Neural progenitor cell (in vitro differentiated cells): ENCODE measurements around the gene LRRC59. TPM values are rescaled to one million over a fixed set of nuclear protein-coding genes. Genes with fewer than 3 reads are reported as not detected.

Experiments used
- DNase-seq: peaks from one replicate; pipeline ENCODE4 v3.0.0-alpha.2; 2016; ENCODE audit warnings: low spot score
- H2AFZ ChIP-seq: fragments of 200-600 bp; sonication (generic); replicated peaks from 2 replicates; pipeline ENCODE4 v1.6.1; 2016; ENCODE audit warnings: antibody characterized with exemption
- H3F3A ChIP-seq: fragments of 200-600 bp; sonication (generic); 2 replicates; pipeline ENCODE4 v1.6.1; 2016; ENCODE audit warnings: antibody characterized with exemption, low read depth
- H3K27ac ChIP-seq: fragments of 200-600 bp; sonication (generic); 2 replicates; pipeline ENCODE4 v1.5.1; 2016; ENCODE audit warnings: mild to moderate bottlenecking
- H3K27me3 ChIP-seq: fragments of 200-600 bp; sonication (generic); 2 replicates; pipeline ENCODE4 v1.6.1; 2016; ENCODE audit warnings: mild to moderate bottlenecking, moderate library complexity
- H3K36me3 ChIP-seq: fragments of 200-600 bp; sonication (generic); 2 replicates; pipeline ENCODE4 v1.5.1; 2016
- H3K4me1 ChIP-seq: fragments of 200-600 bp; sonication (generic); 2 replicates; pipeline ENCODE4 v1.6.1; 2016; ENCODE audit warnings: mixed run types
- H3K4me2 ChIP-seq: fragments of 200-600 bp; sonication (generic); 2 replicates; pipeline ENCODE4 v1.6.1; 2016
- H3K4me3 ChIP-seq: fragments of 200-600 bp; sonication (generic); 2 replicates; pipeline ENCODE4 v1.5.1; 2016
- H3K79me2 ChIP-seq: fragments of 200-600 bp; sonication (generic); 2 replicates; pipeline ENCODE4 v1.6.1; 2016; ENCODE audit warnings: low read depth
- H3K9ac ChIP-seq: fragments of 200-600 bp; sonication (generic); 2 replicates; pipeline ENCODE4 v1.6.1; 2016
- H3K9me3 ChIP-seq: fragments of 200-600 bp; sonication (generic); 2 replicates; pipeline ENCODE4 v1.5.1; 2016; ENCODE audit warnings: low read depth
- H4K20me1 ChIP-seq: fragments of 200-600 bp; sonication (generic); 2 replicates; pipeline ENCODE4 v1.6.1; 2016; ENCODE audit warnings: low read depth
- H3K27ac Mint-ChIP-seq: 3 replicates; pipeline ENCODE4 v1.8.0; 2021; ENCODE audit warnings: mixed read lengths
- H3K27me3 Mint-ChIP-seq: 2 replicates; pipeline ENCODE4 v1.8.0; 2022; ENCODE audit warnings: low read depth, mild to moderate bottlenecking, inconsistent platforms, moderate library complexity, mixed read lengths; ENCODE audit not compliant: insufficient read depth
- H3K36me3 Mint-ChIP-seq: 3 replicates; pipeline ENCODE4 v1.8.0; 2021; ENCODE audit warnings: mixed read lengths
- H3K4me1 Mint-ChIP-seq: 3 replicates; pipeline ENCODE4 v1.8.0; 2021; ENCODE audit warnings: mixed read lengths
- H3K4me3 Mint-ChIP-seq: 3 replicates; pipeline ENCODE4 v1.8.0; 2021; ENCODE audit warnings: mild to moderate bottlenecking, moderate library complexity, mixed read lengths
- H3K9me3 Mint-ChIP-seq: 3 replicates; pipeline ENCODE4 v1.8.0; 2020; ENCODE audit warnings: mixed read lengths
- EZH2 ChIP-seq: fragments of 200-600 bp; sonication (generic); IDR thresholded peaks from 2 replicates; pipeline ENCODE4 v1.6.1; 2017; ENCODE audit warnings: antibody characterized with exemption, mild to moderate bottlenecking, moderate library complexity
- EZH2phosphoT487 ChIP-seq: fragments of 200-600 bp; sonication (generic); IDR thresholded peaks from 2 replicates; pipeline ENCODE4 v1.6.1; 2017; ENCODE audit warnings: antibody characterized with exemption
- total RNA-seq: library from RNA; depleted of rRNA; stranded (reverse); fragments of >200 nt; gene quantifications from 2 replicates; pipeline ENCODE4 v1.2.3, GENCODE V29; 2015; ENCODE audit warnings: low replicate concordance
- TF ChIP-seq, protein P1 (sequence below): fragments of 200-600 bp; sonication (generic); IDR thresholded peaks from 2 replicates; pipeline ENCODE4 v1.5.1; 2017; ENCODE audit warnings: antibody characterized with exemption, mild to moderate bottlenecking

The LRRC59 gene
- 57.0 and 63.8 TPM in 2 replicates for total RNA-seq

DNA sequence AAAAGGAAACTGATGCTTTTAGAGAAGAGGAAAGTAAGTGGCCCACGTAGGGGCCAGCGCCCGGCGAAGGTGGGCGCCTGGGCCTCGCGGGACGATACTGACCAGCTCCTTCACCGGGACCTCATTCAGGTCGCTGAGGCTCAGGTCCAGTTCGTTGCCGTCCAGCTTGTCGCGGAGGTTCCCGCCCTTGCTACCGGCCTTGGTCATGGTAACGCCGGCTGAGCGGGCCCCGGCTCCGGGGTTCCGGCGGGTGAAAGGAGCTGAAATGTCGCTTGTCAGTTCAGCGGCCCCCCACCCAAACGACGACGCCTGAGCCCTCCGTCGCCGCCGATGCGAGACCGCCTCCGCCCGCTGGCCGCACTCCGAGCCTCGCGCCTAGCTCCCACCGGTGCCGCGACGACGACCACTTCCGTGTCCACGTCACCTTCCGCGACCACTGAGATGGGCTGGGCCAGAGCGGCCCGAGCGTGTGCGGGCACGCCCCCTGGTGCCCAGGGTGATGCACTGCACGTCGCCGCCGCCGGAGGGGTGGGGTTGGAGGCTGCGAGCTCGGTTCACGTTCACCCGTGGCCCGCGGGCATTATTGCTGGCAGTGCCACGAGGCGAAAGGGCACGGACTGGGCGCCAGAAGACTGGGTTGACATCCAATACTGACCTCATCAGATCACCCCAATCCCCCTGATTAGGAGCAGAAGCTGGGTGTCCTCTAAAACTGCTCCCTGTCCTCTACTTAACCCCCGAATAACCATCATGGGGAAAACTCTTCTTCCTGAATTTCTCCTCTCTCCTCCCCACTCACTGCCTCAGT is at the start of gene LRRC59:
Gene LRRC59, minus strand, starts transcription at position 413 of the 808 bp plus-strand sequence. Its CDS starts 206 bp downstream, at position 207.
- TF ChIP-seq EZH2 = no peak
- TF ChIP-seq EZH2phosphoT487 = no peak
- TF ChIP-seq, protein P1, sequence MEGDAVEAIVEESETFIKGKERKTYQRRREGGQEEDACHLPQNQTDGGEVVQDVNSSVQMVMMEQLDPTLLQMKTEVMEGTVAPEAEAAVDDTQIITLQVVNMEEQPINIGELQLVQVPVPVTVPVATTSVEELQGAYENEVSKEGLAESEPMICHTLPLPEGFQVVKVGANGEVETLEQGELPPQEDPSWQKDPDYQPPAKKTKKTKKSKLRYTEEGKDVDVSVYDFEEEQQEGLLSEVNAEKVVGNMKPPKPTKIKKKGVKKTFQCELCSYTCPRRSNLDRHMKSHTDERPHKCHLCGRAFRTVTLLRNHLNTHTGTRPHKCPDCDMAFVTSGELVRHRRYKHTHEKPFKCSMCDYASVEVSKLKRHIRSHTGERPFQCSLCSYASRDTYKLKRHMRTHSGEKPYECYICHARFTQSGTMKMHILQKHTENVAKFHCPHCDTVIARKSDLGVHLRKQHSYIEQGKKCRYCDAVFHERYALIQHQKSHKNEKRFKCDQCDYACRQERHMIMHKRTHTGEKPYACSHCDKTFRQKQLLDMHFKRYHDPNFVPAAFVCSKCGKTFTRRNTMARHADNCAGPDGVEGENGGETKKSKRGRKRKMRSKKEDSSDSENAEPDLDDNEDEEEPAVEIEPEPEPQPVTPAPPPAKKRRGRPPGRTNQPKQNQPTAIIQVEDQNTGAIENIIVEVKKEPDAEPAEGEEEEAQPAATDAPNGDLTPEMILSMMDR = peak; percentile 97
- Histone ChIP-seq H3K4me3 (peak within 1 kb of the TSS; percentile 82), H3K79me2 (peaks cover 26% of the 10 kb centered on the region), H4K20me1 (peaks cover 19% of the 10 kb centered on the region), H3F3A (no peaks in the 10 kb centered on the region), H2AFZ (peak within 1 kb of the TSS; percentile 98), H3K9ac (peak within 1 kb of the TSS; percentile 70), H3K27me3 (no peaks in the 10 kb centered on the region), H3K36me3 (no peaks in the 10 kb centered on the region), H3K27ac (no peak within 1 kb of the TSS), H3K4me2 (peak within 1 kb of the TSS; percentile 95), H3K4me1 (peaks cover 9% of the 10 kb centered on the region), H3K9me3 (no peaks in the 10 kb centered on the region)
- peaks cover 6% of the 10 kb centered on the region for H3K27me3 Mint-ChIP-seq
- peak; percentile 89 for DNase-seq
- peaks cover 4% of the 10 kb centered on the region for H3K9me3 Mint-ChIP-seq
- H3K27ac Mint-ChIP-seq = no peak within 1 kb of the TSS
- peaks cover 17% of the 10 kb centered on the region for H3K36me3 Mint-ChIP-seq
- peak within 1 kb of the TSS; percentile 93 for H3K4me3 Mint-ChIP-seq
- peaks cover 17% of the 10 kb centered on the region for H3K4me1 Mint-ChIP-seq

DNA sequence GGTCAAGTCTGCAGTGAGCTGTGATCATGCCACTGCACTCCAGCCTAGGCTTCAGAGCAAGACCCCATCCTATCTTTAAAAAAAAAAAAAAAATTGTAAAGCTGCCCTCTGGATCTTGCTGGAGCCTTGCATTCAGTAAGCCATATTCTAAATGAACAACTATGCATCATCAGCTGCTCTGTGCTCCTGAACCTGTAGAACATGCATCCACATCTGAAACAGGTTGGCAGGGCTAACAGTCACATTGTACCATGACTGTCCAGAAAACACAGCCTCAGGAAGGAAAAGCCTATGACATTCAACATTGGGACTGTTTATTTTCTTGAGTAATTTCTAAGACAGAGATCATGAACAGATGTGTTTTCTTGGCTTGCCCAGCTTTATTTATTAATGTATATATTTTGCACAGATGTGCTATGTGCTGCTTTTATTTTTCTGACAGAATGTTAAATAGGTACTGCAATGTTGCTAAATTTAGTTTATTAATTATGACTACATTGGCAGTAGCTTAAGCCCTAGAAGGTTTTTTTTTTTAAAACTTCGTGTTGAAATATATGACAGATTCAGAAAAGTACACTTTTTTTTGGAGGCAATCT is 48.5 kb upstream of the LRRC59 start:
- no peak overlapping the region for H3K4me3 Mint-ChIP-seq
- Histone ChIP-seq H4K20me1 (no peaks in the 10 kb centered on the region), H3K9me3 (no peaks in the 10 kb centered on the region), H3K36me3 (no peaks in the 10 kb centered on the region), H3K27ac (no peak overlapping the region), H3K4me2 (no peak overlapping the region), H3F3A (no peaks in the 10 kb centered on the region), H3K79me2 (no peaks in the 10 kb centered on the region), H3K9ac (no peak overlapping the region), H2AFZ (no peak overlapping the region), H3K4me1 (no peaks in the 10 kb centered on the region), H3K27me3 (no peaks in the 10 kb centered on the region), H3K4me3 (no peak overlapping the region)
- no peaks in the 10 kb centered on the region for H3K9me3 Mint-ChIP-seq
- no peak overlapping the region for H3K27ac Mint-ChIP-seq
- H3K27me3 Mint-ChIP-seq = no peaks in the 10 kb centered on the region
- TF ChIP-seq, protein P1 = no peak
- TF ChIP-seq EZH2phosphoT487 (no peak), EZH2 (no peak)
- peaks cover 2% of the 10 kb centered on the region for H3K4me1 Mint-ChIP-seq
- H3K36me3 Mint-ChIP-seq = no peaks in the 10 kb centered on the region
- DNase-seq = no peak

GRCh38 chr17:50444841-50445715 is 47.8 kb upstream of the LRRC59 start:
- no peak overlapping the region for H3K27ac Mint-ChIP-seq
- no peaks in the 10 kb centered on the region for H3K79me2 ChIP-seq

More at GRCh38 chr17:50444841-50445715, 47.8 kb upstream of the LRRC59 start:
- H3F3A ChIP-seq = no peaks in the 10 kb centered on the region
- H3K4me3 ChIP-seq = no peak overlapping the region
- Mint-ChIP-seq H3K36me3 (no peaks in the 10 kb centered on the region), H3K9me3 (no peaks in the 10 kb centered on the region), H3K27me3 (no peaks in the 10 kb centered on the region), H3K4me1 (peaks cover 2% of the 10 kb centered on the region), H3K4me3 (no peak overlapping the region)
- DNase-seq = no peak
- H3K27me3 ChIP-seq = no peaks in the 10 kb centered on the region
- no peak overlapping the region for H3K27ac ChIP-seq
- no peak overlapping the region for H2AFZ ChIP-seq
- no peak overlapping the region for H3K4me2 ChIP-seq
- no peaks in the 10 kb centered on the region for H3K4me1 ChIP-seq
- no peaks in the 10 kb centered on the region for H3K9me3 ChIP-seq
- H3K9ac ChIP-seq = no peak overlapping the region
- no peaks in the 10 kb centered on the region for H3K36me3 ChIP-seq
- TF ChIP-seq EZH2 = no peak
- TF ChIP-seq, protein P1 = no peak
- TF ChIP-seq EZH2phosphoT487 = no peak
- H4K20me1 ChIP-seq = no peaks in the 10 kb centered on the region
